ENCODE results near the gene SIPA1L3. TPM values are rescaled to one million over a fixed set of nuclear protein-coding genes. Genes with fewer than 3 reads are reported as not detected.

SIPA1L3 gene
- total and polyA plus RNA-seq, 11 donors = 4.7 to 22.9 (median 8.8) TPM

DNA sequence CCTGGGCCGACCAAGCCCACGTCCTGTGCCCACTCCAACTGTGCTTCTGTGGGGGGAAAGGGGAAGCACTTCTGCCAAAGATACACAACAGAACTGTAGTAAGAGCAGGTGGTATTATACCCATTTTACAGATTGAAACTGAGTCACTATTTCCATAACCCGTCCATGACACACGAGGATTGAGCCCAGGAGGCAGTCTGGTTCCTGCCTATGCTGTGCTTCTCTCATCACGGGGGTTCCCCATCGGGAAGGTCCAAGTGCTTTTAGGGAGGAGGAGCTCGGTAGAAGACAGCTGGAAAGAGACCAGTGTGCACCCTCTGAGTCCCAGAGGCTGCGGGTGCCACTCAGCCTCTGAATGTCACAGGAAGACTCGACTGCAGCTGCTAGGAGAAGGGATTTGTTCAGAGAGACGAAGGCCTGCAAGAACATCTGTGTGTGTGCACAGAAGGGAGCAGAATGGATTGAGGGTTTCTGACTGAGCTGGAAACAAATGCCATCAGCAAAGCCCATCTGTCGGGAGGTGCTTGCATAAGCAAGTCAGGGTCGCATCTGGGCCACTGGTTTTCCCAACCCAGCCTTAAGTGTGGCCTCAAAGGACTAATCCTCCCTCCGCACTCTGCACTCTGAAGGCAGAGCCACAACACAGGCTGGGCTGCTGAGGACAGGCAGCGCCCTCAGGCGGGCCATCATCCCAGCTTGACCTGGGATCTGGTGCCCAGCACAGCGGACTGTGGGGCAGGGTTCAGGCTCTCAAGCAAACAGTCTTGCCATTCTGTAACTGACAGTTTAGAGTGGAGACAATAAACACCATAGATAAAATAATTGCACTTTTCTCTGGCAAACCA is 167.1 kb downstream of the SIPA1L3 start:
- DNase-seq (no peak), ATAC-seq (no peak)
- no peaks in the 10 kb centered on the region for H3K27me3 ChIP-seq
- intact Hi-C loops (cut with DNase I) = no loop called here
- no peak overlapping the region for H3K4me3 ChIP-seq
- no peaks in the 10 kb centered on the region for H3K36me3 ChIP-seq
- H3K27ac ChIP-seq = no peak overlapping the region
- TF ChIP-seq POLR2A (IDR thresholded peaks at IDR 0.05) = no peak
- TF ChIP-seq, protein P1, sequence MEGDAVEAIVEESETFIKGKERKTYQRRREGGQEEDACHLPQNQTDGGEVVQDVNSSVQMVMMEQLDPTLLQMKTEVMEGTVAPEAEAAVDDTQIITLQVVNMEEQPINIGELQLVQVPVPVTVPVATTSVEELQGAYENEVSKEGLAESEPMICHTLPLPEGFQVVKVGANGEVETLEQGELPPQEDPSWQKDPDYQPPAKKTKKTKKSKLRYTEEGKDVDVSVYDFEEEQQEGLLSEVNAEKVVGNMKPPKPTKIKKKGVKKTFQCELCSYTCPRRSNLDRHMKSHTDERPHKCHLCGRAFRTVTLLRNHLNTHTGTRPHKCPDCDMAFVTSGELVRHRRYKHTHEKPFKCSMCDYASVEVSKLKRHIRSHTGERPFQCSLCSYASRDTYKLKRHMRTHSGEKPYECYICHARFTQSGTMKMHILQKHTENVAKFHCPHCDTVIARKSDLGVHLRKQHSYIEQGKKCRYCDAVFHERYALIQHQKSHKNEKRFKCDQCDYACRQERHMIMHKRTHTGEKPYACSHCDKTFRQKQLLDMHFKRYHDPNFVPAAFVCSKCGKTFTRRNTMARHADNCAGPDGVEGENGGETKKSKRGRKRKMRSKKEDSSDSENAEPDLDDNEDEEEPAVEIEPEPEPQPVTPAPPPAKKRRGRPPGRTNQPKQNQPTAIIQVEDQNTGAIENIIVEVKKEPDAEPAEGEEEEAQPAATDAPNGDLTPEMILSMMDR (IDR thresholded peaks at IDR 0.05) = no peak
- H3K9me3 ChIP-seq = peaks cover 0 to 10% (median 0%) of the 10 kb centered on the region in 12 donors
- WGBS, 4 donors = 85 to 90% (median 87%) methylated on average over 15 to 16 of the region's 16 CpGs
- no peaks in the 10 kb centered on the region for H3K4me1 ChIP-seq

DNA sequence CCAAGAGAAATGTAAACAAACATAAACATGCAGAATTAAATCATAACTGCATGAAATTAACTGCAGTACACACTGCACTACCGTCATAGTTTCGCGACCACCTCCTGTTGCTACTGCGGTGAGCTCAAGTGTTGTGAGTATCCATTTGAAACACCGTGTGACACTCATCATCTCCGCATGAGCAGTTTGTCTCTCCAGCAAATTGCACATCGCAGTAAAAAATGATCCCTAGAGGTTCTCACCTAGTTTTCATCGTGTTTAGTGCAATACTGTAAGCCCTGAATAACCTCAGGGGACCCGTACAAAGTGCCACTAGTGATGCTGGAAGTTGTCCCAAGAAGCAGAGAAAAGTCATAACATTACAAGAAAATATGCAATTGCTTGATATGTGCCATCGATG is 169.3 kb downstream of the SIPA1L3 start:
- H3K4me3 ChIP-seq = no peak overlapping the region
- TF ChIP-seq POLR2A (IDR thresholded peaks at IDR 0.05) = no peak
- TF ChIP-seq, protein P1 (IDR thresholded peaks at IDR 0.05) = no peak
- WGBS, 4 donors = 93 to 97% (median 96%) methylated on average over 10 of the region's 10 CpGs
- H3K9me3 ChIP-seq = peaks cover 0 to 10% (median 0%) of the 10 kb centered on the region in 12 donors
- no peak overlapping the region for H3K27ac ChIP-seq
- ATAC-seq = no peak
- DNase-seq = no peak
- intact Hi-C loops (cut with DNase I) = no loop called here
- no peaks in the 10 kb centered on the region for H3K27me3 ChIP-seq
- H3K36me3 ChIP-seq = peaks cover 0 to 4% (median 0%) of the 10 kb centered on the region in 9 donors
- peaks cover 0 to 9% (median 0%) of the 10 kb centered on the region in 12 donors for H3K4me1 ChIP-seq

DNA sequence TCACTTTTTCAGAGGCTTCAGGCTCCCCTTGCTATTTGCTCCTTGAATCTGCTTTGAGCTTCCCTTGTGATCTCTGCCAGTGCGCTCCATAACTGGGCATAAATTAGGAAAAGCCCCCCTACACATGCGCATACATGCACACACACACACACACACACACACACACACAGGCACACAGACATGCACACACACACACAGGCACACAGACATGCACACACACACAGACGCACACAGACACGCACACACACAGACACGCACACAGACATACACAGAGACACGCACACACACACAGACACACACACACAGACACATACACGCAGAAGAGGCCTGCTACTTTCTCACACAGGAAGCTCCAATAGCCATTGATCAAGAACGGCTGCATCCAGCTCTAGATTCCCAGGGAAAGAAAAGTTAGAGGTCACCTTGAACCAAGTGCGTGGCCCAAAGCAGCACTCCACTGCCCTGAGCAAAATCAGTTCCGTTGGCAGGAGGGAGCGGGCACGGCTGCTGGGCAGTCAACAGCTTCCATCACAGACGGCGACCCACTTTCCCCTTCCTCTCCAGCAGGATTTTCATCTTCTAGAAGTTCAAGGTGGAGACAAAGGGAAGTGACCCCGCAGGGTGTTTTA is 171.4 kb downstream of the SIPA1L3 start:
- TF ChIP-seq, protein P1 (IDR thresholded peaks at IDR 0.05) = no peak
- no peak for TF ChIP-seq POLR2A (IDR thresholded peaks at IDR 0.05)

DNA sequence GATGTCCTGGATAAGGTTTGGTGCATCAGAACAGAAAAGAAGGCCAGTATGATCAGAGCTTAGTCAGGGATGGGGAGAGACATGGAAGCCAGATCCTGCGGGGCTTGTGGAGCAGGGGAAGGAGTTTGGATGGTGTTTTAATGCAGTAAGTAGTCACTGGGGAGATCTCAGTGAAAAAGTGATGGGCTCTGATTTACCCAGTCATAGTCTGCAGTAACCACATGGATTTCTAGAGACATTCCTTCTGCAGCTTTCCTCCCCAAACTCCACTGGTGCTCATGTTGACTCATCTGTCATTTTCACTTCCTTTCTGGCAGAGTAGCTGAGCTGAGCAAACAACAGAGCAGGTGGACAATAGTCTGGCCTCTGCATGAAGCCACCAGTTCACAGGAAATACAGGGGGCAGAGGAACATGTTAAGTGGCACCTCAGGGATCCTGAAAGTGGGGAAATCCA is 172.9 kb downstream of the SIPA1L3 start:
- peaks cover 0 to 21% (median 7%) of the 10 kb centered on the region in 9 donors for H3K36me3 ChIP-seq
- DNase-seq = no peak
- no peak overlapping the region for H3K27ac ChIP-seq
- H3K4me3 ChIP-seq = no peak overlapping the region
- ATAC-seq = no peak
- H3K4me1 ChIP-seq = peaks cover 0 to 9% (median 0%) of the 10 kb centered on the region in 12 donors
- H3K9me3 ChIP-seq = peaks cover 0 to 10% (median 0%) of the 10 kb centered on the region in 12 donors
- TF ChIP-seq POLR2A (IDR thresholded peaks at IDR 0.05) = no peak
- TF ChIP-seq, protein P1 (IDR thresholded peaks at IDR 0.05) = no peak
- H3K27me3 ChIP-seq = no peaks in the 10 kb centered on the region
- WGBS, 4 donors = 57 to 71% (median 63%) methylated on average over 1 of the region's 1 CpG
- intact Hi-C loops (cut with DNase I) = no loop called here

More for the DNA sequence above, 171.4 kb downstream of the SIPA1L3 start:
- Histone ChIP-seq H3K27me3 (no peaks in the 10 kb centered on the region), H3K4me1 (peaks cover 0 to 9% (median 0%) of the 10 kb centered on the region in 12 donors), H3K9me3 (peaks cover 0 to 10% (median 0%) of the 10 kb centered on the region in 12 donors), H3K36me3 (peaks cover 0 to 21% (median 7%) of the 10 kb centered on the region in 9 donors), H3K27ac (no peak overlapping the region), H3K4me3 (no peak overlapping the region)
- DNase-seq (no peak), ATAC-seq (no peak)
- 80 to 91% (median 84%) methylated on average over 15 of the region's 15 CpGs for WGBS, 4 donors
- intact Hi-C loops (cut with DNase I) = no loop called here

All from heart left ventricle (tissue), 16 donors.